Measurements from ENCODE around the gene HOXB6. TPM values are rescaled to one million over a fixed set of nuclear protein-coding genes. Genes with fewer than 3 reads are reported as not detected.

Gene HOXB6
- total and polyA plus RNA-seq, 2 experiments from 2014 or later = 0.12 TPM; not detected in 1

DNA sequence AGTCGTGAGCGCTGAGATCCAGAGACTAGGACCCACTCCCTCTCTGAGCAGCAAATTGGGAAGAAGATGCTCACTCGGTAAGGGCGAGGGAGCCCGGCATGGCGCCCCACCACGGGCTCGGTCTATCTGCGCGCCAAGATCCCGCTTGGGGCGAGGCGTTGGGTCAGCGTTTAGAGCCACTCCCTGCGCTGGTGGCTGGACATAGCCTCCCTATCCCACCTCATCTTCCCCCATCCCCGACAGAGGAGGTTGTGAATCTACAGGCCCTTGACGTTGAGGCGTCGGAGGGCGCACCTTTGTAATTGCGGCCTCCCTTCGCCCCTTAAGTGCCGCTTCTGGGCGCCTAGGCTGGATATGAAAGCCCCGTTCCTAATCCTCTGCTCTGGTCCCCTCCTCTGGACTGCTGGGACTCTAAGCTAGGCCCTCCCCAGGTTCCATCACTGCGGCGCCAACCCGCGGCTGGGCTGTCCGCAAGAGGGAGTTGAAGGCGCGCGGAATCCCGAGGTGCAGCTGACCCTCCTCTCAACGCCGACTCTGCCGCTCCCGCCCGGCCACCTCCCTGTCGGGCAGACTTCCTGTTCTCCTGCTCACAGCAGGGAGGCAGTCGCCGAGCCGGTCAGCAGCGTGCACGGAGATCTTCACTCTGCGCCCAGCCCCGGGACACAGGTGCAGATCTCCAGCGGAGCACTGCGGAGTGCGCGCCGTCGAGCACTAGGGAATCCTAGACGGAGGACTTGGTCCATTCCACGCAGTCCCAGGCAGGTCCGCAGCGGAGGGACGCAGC lies 37.5 kb upstream of the HOXB6 start:
- peaks cover 100% of the 10 kb centered on the region for H3K27me3 ChIP-seq
- DNase-seq (ENCODE audit: low read depth in 1 of 2, low spot score in 1 of 2) = no peak
- H3K27ac ChIP-seq = no peak overlapping the region
- no peak overlapping the region for H3K4me3 ChIP-seq
- TF ChIP-seq, protein P1, sequence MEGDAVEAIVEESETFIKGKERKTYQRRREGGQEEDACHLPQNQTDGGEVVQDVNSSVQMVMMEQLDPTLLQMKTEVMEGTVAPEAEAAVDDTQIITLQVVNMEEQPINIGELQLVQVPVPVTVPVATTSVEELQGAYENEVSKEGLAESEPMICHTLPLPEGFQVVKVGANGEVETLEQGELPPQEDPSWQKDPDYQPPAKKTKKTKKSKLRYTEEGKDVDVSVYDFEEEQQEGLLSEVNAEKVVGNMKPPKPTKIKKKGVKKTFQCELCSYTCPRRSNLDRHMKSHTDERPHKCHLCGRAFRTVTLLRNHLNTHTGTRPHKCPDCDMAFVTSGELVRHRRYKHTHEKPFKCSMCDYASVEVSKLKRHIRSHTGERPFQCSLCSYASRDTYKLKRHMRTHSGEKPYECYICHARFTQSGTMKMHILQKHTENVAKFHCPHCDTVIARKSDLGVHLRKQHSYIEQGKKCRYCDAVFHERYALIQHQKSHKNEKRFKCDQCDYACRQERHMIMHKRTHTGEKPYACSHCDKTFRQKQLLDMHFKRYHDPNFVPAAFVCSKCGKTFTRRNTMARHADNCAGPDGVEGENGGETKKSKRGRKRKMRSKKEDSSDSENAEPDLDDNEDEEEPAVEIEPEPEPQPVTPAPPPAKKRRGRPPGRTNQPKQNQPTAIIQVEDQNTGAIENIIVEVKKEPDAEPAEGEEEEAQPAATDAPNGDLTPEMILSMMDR (IDR thresholded peaks at IDR 0.05; ENCODE audit: low read depth, low read length) = no peak
- H3K36me3 ChIP-seq = no peaks in the 10 kb centered on the region
- no peaks in the 10 kb centered on the region for H3K9me3 ChIP-seq (ENCODE audit: low read depth)
- no peaks in the 10 kb centered on the region for H3K4me1 ChIP-seq (ENCODE audit: low read depth)

DNA sequence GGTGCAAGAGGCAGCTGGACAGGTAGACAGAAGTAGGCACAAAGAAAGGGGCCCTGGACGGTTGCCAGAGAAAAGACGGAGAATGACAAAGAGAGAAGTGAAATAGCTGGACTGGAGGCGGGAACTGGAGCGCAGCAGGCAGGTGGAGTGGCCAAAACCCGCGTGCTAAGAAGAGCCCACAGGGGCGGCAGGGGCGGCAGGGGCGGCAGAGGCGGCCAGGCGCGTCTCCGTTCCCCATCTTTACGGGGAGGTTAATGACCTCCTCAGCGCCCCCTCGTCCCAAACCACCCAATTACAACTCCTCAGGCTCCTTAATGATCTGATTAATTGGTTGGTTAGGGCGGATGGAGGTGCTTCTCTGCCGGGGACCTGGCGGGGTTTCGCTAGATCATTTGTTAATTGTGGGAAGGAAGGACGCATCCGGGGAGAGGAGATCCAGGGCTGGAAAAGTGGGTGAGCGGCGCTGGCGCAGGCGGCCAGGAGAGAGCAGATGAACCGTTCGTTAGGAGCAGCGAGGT lies 36.8 kb upstream of the HOXB6 start:
- TF ChIP-seq, protein P1 (IDR thresholded peaks at IDR 0.05; ENCODE audit: low read depth, low read length) = no peak
- Histone ChIP-seq H3K27me3 (peaks cover 100% of the 10 kb centered on the region), H3K9me3 (ENCODE audit: low read depth) (no peaks in the 10 kb centered on the region), H3K27ac (no peak overlapping the region), H3K36me3 (no peaks in the 10 kb centered on the region), H3K4me3 (no peak overlapping the region), H3K4me1 (ENCODE audit: low read depth) (no peaks in the 10 kb centered on the region)
- DNase-seq (ENCODE audit: low read depth in 1 of 2, low spot score in 1 of 2) = no peak

DNA sequence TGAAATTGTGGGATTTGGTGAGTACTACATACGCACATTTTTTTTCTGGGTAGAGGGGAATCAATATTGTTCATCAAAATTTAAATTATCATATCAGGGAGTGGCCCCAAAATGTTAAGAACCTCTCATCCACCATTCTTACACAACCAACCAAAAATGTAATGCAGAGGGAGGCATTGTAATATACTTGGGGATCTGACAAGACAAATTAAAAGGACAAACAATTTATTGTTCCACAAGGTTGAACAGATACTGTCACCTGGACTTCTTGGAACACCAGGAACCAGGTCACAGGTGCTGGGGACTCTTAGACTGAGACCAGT lies 36.0 kb upstream of the HOXB6 start:
- TF ChIP-seq, protein P1 (IDR thresholded peaks at IDR 0.05; ENCODE audit: low read depth, low read length) = no peak
- Histone ChIP-seq H3K27me3 (peaks cover 100% of the 10 kb centered on the region), H3K27ac (no peak overlapping the region), H3K4me3 (no peak overlapping the region), H3K36me3 (no peaks in the 10 kb centered on the region), H3K9me3 (ENCODE audit: low read depth) (no peaks in the 10 kb centered on the region), H3K4me1 (ENCODE audit: low read depth) (no peaks in the 10 kb centered on the region)
- no peak for DNase-seq (ENCODE audit: low read depth in 1 of 2, low spot score in 1 of 2)

DNA sequence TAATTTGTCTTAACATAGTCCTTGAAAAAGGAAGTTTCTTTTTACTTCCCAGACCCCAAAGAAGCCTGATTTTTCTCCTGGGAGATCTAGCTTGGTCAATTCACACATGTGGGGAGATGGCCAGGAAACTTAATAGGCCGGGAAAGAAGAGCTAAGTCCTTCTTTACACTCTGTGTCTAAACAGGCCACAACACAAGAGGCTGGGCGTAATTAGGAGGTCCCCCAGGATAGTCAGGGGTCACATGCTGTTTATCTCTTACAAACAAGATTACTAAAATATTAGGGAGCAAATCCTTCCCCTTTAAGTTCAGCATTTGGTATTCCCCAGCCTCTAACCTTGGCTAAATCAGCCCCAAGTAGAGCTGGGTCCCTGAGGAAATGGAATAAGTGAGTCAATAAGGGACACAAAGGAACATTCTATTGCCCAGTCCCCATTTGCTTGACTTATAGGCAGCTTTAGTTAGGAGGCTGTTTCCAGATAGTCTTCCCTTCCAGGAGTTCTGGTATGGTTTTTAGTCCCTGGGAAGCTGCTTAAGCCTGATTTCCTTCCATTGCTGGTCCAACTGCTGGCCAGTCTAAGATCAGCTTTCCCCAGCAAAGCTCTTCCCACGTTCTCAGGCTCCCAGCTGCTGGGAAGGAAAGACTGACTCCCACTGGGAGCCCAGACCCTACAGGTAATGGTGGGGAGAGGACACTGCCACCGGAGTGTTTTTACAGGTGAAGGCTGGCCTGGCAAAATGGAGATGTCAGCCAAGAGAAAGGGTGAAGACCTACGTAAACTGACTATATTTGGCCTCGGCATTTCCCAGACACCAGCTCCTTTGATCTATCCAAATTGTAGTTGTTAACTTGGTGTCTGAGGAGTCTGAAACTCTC lies 35.4 kb upstream of the HOXB6 start:
- Histone ChIP-seq H3K4me1 (ENCODE audit: low read depth) (no peaks in the 10 kb centered on the region), H3K27ac (no peak overlapping the region), H3K27me3 (peaks cover 100% of the 10 kb centered on the region), H3K36me3 (no peaks in the 10 kb centered on the region), H3K4me3 (no peak overlapping the region), H3K9me3 (ENCODE audit: low read depth) (no peaks in the 10 kb centered on the region)
- DNase-seq (ENCODE audit: low read depth in 1 of 2, low spot score in 1 of 2) = no peak
- TF ChIP-seq, protein P1 (IDR thresholded peaks at IDR 0.05; ENCODE audit: low read depth, low read length) = no peak

DNA sequence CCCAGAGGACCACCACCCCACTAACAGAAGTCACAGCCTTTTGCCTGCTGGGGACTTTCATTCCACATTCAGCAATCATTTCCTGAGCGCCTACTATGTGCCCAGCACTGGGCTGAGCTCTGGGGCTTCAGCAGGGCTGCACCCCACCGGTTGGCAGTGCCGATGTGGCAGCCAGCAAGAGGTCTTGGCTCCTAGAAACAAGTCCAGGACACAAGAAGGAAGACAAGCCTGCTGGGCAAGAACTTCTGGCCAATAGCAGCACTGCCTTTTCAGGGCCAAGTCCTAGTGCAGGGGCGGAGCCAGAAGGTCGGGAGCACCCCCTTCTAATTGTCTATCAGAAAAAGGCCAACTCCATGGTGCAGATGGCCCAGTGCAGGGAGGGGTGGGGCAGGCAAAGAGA lies 34.4 kb upstream of the HOXB6 start:
- Histone ChIP-seq H3K9me3 (ENCODE audit: low read depth) (no peaks in the 10 kb centered on the region), H3K27me3 (peaks cover 100% of the 10 kb centered on the region), H3K36me3 (no peaks in the 10 kb centered on the region), H3K27ac (no peak overlapping the region), H3K4me1 (ENCODE audit: low read depth) (no peaks in the 10 kb centered on the region), H3K4me3 (no peak overlapping the region)
- TF ChIP-seq, protein P1 (IDR thresholded peaks at IDR 0.05; ENCODE audit: low read depth, low read length) = no peak
- no peak for DNase-seq (ENCODE audit: low read depth in 1 of 2, low spot score in 1 of 2)

Data from cardiac muscle cell (in vitro differentiated cells and primary cell).